GM23338 (cell line): ENCODE results near the gene CAVIN2. TPM values are rescaled to one million over a fixed set of nuclear protein-coding genes. Genes with fewer than 3 reads are reported as not detected.

ENCODE experiments used
- ATAC-seq: fragments of 200-7000 bp; cut with Tn5 transposase; 3 replicates; pipeline ENCODE4 v1.9.1; 2020
- DNase-seq: peaks from one replicate; pipeline ENCODE4 v3.0.0-alpha.2; 2015; ENCODE audit warnings: low spot score
- H2AFZ ChIP-seq: fragments of 200-600 bp; sonication (generic); 2 replicates; pipeline ENCODE4 v1.8.0; 2016; ENCODE audit warnings: antibody characterized with exemption, mild to moderate bottlenecking, moderate library complexity
- H3F3A ChIP-seq: fragments of 200-600 bp; sonication (generic); replicated peaks from 2 replicates; pipeline ENCODE4 v1.8.0; 2017; ENCODE audit warnings: antibody characterized with exemption, mixed run types, low read depth
- H3K27ac ChIP-seq: fragments of 200-600 bp; sonication (generic); 2 replicates; pipeline ENCODE4 v1.6.1; 2016; ENCODE audit warnings: low read depth
- H3K27me3 ChIP-seq: fragments of 200-600 bp; sonication (generic); 2 replicates; pipeline ENCODE4 v1.8.0; 2016; ENCODE audit warnings: mild to moderate bottlenecking, mixed run types, moderate library complexity; ENCODE audit not compliant: insufficient read depth
- H3K36me3 ChIP-seq: fragments of 200-600 bp; sonication (generic); 2 replicates; pipeline ENCODE4 v1.8.0; 2016; ENCODE audit warnings: mild to moderate bottlenecking; ENCODE audit not compliant: insufficient read depth
- H3K4me1 ChIP-seq: fragments of 200-600 bp; sonication (generic); 2 replicates; pipeline ENCODE4 v1.8.0; 2016; ENCODE audit warnings: mild to moderate bottlenecking, moderate library complexity; ENCODE audit not compliant: insufficient read depth
- H3K4me2 ChIP-seq: fragments of 200-600 bp; sonication (generic); 2 replicates; pipeline ENCODE4 v1.7.1; 2017; ENCODE audit warnings: mixed run types
- H3K4me3 ChIP-seq: fragments of 200-600 bp; sonication (generic); 2 replicates; pipeline ENCODE4 v1.6.1; 2016; ENCODE audit warnings: mixed run types
- H3K79me2 ChIP-seq: fragments of 200-600 bp; sonication (generic); replicated peaks from 2 replicates; pipeline ENCODE4 v1.8.0; 2017; ENCODE audit warnings: mild to moderate bottlenecking; ENCODE audit not compliant: insufficient read depth
- H3K9me2 ChIP-seq: fragments of 200-600 bp; sonication (generic); 2 replicates; pipeline ENCODE4 v1.8.0; 2017; ENCODE audit not compliant: insufficient read depth
- H4K20me1 ChIP-seq: fragments of 200-600 bp; sonication (generic); replicated peaks from 2 replicates; pipeline ENCODE4 v1.8.0; 2017; ENCODE audit warnings: mild to moderate bottlenecking; ENCODE audit not compliant: insufficient read depth
- H3K27ac Mint-ChIP-seq: 2 replicates; pipeline ENCODE4 v1.8.0; 2020; ENCODE audit warnings: inconsistent platforms, mild to moderate bottlenecking, moderate library complexity, mixed read lengths
- H3K27me3 Mint-ChIP-seq: 3 replicates; pipeline ENCODE4 v1.8.0; 2022; ENCODE audit warnings: low read depth, mild to moderate bottlenecking, moderate library complexity, mixed read lengths, inconsistent platforms; ENCODE audit not compliant: insufficient read depth, poor library complexity
- H3K36me3 Mint-ChIP-seq: 3 replicates; pipeline ENCODE4 v1.8.0; 2021; ENCODE audit warnings: low read depth, mild to moderate bottlenecking, inconsistent platforms, moderate library complexity, mixed read lengths
- H3K4me1 Mint-ChIP-seq: 3 replicates; pipeline ENCODE4 v1.8.0; 2020; ENCODE audit warnings: mild to moderate bottlenecking, inconsistent platforms, mixed read lengths
- H3K4me3 Mint-ChIP-seq: 3 replicates; pipeline ENCODE4 v1.8.0; 2021; ENCODE audit warnings: moderate library complexity, mild to moderate bottlenecking, inconsistent platforms, mixed read lengths
- H3K9me3 Mint-ChIP-seq: 3 replicates; pipeline ENCODE4 v1.8.0; 2020; ENCODE audit warnings: moderate library complexity, mild to moderate bottlenecking, inconsistent platforms, mixed read lengths
- CREB1 ChIP-seq: fragments of 250-450 bp; sonication (Bioruptor Pico); IDR thresholded peaks from 2 replicates; pipeline ENCODE4 v1.5.0; 2020; ENCODE audit warnings: low read depth, mild to moderate bottlenecking, moderate library complexity
- EZH2 ChIP-seq: fragments of 200-600 bp; sonication (generic); IDR thresholded peaks from one replicate; pipeline ENCODE4 v1.8.0; 2017; ENCODE audit warnings: antibody characterized with exemption, mild to moderate bottlenecking, low read depth; ENCODE audit not compliant: unreplicated experiment
- EZH2phosphoT487 ChIP-seq: fragments of 200-600 bp; sonication (generic); IDR thresholded peaks from one replicate; pipeline ENCODE4 v1.8.1; 2018; ENCODE audit warnings: antibody characterized with exemption; ENCODE audit not compliant: unreplicated experiment
- JUNB ChIP-seq: IDR thresholded peaks from one replicate; pipeline ENCODE4 v1.6.1; 2016; ENCODE audit warnings: antibody characterized with exemption; ENCODE audit not compliant: unreplicated experiment
- NANOG ChIP-seq: IDR thresholded peaks from 2 replicates; pipeline ENCODE4 v1.6.1; 2016; ENCODE audit warnings: antibody characterized with exemption, borderline replicate concordance
- POLR2AphosphoS5 ChIP-seq: IDR thresholded peaks from 2 replicates; pipeline ENCODE4 v1.6.1; 2016; ENCODE audit warnings: antibody characterized with exemption, low read depth
- STAT1 ChIP-seq: IDR thresholded peaks from one replicate; pipeline ENCODE4 v1.6.1; 2016; ENCODE audit warnings: antibody characterized with exemption; ENCODE audit not compliant: unreplicated experiment
- ZNF114 ChIP-seq: fragments of 250-450 bp; sonication (Bioruptor Pico); IDR thresholded peaks from 2 replicates; pipeline ENCODE4 v1.5.0; 2020; ENCODE audit warnings: mild to moderate bottlenecking, moderate library complexity
- ZNF331 ChIP-seq: fragments of 250-450 bp; sonication (Bioruptor Pico); IDR thresholded peaks from 2 replicates; pipeline ENCODE4 v1.5.0; 2020; ENCODE audit warnings: low read depth, mild to moderate bottlenecking, moderate library complexity
- polyA plus RNA-seq: library from polyadenylated mRNA; unstranded; fragments of >200 nt; fragmentation: Nextera tagmentation; extraction: Ambion mirVana; gene quantifications from 2 replicates; pipeline ENCODE4 v1.2.1, GENCODE V29; 2016
- total RNA-seq: library from RNA; depleted of rRNA; stranded (reverse); fragments of >200 nt; shearing (Covaris generic); gene quantifications from 2 replicates; pipeline ENCODE4 v1.2.3, GENCODE V29; 2014
- TF ChIP-seq, protein P1 (sequence below): IDR thresholded peaks from one replicate; pipeline ENCODE4 v1.6.1; 2018; ENCODE audit warnings: antibody characterized with exemption; ENCODE audit not compliant: unreplicated experiment
- TF ChIP-seq, protein P2 (sequence below): IDR thresholded peaks from 2 replicates; pipeline ENCODE4 v1.6.1; 2016; ENCODE audit warnings: antibody characterized with exemption
- TF ChIP-seq, protein P3 (sequence below), 2 experiments: fragments of 200-600 bp in 1 of 2; sonication (generic) in 1 of 2; conservative IDR thresholded peaks; 2 replicates each; pipeline versions ENCODE4 v1.5.1 to v1.6.1; 2016 to 2017; ENCODE audit warnings: antibody characterized with exemption in 2 of 2, low read depth in 2 of 2, mild to moderate bottlenecking in 2 of 2, moderate library complexity in 1 of 2
- TF ChIP-seq, protein P4 (sequence below): fragments of 250-450 bp; sonication (Bioruptor Pico); IDR thresholded peaks from 2 replicates; pipeline ENCODE4 v1.5.0; 2020; ENCODE audit warnings: mild to moderate bottlenecking, moderate library complexity

CAVIN2 gene
- total and polyA plus RNA-seq, 2 experiments from 2014 or later, result 0.07 to 0.15 TPM

DNA sequence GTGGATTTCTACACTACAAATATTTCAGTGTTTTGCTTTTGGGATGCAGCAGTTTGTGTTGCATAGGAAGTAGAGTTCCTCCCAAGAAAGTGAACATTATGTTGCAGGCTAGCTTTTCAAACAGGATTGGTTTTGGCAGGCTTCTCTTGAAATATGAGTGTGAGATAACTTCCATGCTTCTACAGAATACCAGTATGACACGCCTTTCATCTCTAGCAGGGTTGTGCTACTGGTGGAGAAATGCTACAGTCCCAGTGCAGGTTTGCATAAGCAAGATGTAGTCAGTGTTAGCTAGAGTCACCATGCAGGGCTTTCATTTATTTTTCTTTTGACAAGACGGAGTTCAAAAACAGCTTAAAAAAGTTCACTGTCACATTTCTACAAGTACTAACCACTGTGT is 17.1 kb upstream of the CAVIN2 start:
- Mint-ChIP-seq H3K27me3 (no peaks in the 10 kb centered on the region), H3K9me3 (no peaks in the 10 kb centered on the region), H3K27ac (no peak overlapping the region), H3K4me1 (peaks cover 20% of the 10 kb centered on the region; the same call in 2 of the 3 replicates), H3K36me3 (no peaks in the 10 kb centered on the region), H3K4me3 (no peak overlapping the region)
- Histone ChIP-seq H3K4me1 (peaks cover 6% of the 10 kb centered on the region; the same call in 1 of the 2 replicates), H3F3A (no peaks in the 10 kb centered on the region), H3K79me2 (no peaks in the 10 kb centered on the region), H3K9me2 (no peaks in the 10 kb centered on the region), H3K36me3 (no peaks in the 10 kb centered on the region), H3K27me3 (no peaks in the 10 kb centered on the region), H2AFZ (no peak overlapping the region), H4K20me1 (no peaks in the 10 kb centered on the region), H3K27ac (no peak overlapping the region), H3K4me3 (no peak overlapping the region), H3K4me2 (no peak overlapping the region)
- no peak for ATAC-seq
- TF ChIP-seq CREB1 (CRISPR knock-in tag), result no peak
- TF ChIP-seq, protein P1, sequence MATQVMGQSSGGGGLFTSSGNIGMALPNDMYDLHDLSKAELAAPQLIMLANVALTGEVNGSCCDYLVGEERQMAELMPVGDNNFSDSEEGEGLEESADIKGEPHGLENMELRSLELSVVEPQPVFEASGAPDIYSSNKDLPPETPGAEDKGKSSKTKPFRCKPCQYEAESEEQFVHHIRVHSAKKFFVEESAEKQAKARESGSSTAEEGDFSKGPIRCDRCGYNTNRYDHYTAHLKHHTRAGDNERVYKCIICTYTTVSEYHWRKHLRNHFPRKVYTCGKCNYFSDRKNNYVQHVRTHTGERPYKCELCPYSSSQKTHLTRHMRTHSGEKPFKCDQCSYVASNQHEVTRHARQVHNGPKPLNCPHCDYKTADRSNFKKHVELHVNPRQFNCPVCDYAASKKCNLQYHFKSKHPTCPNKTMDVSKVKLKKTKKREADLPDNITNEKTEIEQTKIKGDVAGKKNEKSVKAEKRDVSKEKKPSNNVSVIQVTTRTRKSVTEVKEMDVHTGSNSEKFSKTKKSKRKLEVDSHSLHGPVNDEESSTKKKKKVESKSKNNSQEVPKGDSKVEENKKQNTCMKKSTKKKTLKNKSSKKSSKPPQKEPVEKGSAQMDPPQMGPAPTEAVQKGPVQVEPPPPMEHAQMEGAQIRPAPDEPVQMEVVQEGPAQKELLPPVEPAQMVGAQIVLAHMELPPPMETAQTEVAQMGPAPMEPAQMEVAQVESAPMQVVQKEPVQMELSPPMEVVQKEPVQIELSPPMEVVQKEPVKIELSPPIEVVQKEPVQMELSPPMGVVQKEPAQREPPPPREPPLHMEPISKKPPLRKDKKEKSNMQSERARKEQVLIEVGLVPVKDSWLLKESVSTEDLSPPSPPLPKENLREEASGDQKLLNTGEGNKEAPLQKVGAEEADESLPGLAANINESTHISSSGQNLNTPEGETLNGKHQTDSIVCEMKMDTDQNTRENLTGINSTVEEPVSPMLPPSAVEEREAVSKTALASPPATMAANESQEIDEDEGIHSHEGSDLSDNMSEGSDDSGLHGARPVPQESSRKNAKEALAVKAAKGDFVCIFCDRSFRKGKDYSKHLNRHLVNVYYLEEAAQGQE, result no peak
- TF ChIP-seq EZH2, result no peak
- no peak for TF ChIP-seq POLR2AphosphoS5
- no peak for TF ChIP-seq JUNB
- no peak for TF ChIP-seq EZH2phosphoT487
- TF ChIP-seq ZNF331, result no peak
- TF ChIP-seq, protein P2, sequence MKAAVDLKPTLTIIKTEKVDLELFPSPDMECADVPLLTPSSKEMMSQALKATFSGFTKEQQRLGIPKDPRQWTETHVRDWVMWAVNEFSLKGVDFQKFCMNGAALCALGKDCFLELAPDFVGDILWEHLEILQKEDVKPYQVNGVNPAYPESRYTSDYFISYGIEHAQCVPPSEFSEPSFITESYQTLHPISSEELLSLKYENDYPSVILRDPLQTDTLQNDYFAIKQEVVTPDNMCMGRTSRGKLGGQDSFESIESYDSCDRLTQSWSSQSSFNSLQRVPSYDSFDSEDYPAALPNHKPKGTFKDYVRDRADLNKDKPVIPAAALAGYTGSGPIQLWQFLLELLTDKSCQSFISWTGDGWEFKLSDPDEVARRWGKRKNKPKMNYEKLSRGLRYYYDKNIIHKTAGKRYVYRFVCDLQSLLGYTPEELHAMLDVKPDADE, result no peak
- no peak for TF ChIP-seq STAT1
- TF ChIP-seq, protein P3, sequence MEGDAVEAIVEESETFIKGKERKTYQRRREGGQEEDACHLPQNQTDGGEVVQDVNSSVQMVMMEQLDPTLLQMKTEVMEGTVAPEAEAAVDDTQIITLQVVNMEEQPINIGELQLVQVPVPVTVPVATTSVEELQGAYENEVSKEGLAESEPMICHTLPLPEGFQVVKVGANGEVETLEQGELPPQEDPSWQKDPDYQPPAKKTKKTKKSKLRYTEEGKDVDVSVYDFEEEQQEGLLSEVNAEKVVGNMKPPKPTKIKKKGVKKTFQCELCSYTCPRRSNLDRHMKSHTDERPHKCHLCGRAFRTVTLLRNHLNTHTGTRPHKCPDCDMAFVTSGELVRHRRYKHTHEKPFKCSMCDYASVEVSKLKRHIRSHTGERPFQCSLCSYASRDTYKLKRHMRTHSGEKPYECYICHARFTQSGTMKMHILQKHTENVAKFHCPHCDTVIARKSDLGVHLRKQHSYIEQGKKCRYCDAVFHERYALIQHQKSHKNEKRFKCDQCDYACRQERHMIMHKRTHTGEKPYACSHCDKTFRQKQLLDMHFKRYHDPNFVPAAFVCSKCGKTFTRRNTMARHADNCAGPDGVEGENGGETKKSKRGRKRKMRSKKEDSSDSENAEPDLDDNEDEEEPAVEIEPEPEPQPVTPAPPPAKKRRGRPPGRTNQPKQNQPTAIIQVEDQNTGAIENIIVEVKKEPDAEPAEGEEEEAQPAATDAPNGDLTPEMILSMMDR (conservative IDR thresholded peaks at IDR 0.05; ENCODE audit: low read depth in 2 of 2), result no peak
- TF ChIP-seq, protein P4, sequence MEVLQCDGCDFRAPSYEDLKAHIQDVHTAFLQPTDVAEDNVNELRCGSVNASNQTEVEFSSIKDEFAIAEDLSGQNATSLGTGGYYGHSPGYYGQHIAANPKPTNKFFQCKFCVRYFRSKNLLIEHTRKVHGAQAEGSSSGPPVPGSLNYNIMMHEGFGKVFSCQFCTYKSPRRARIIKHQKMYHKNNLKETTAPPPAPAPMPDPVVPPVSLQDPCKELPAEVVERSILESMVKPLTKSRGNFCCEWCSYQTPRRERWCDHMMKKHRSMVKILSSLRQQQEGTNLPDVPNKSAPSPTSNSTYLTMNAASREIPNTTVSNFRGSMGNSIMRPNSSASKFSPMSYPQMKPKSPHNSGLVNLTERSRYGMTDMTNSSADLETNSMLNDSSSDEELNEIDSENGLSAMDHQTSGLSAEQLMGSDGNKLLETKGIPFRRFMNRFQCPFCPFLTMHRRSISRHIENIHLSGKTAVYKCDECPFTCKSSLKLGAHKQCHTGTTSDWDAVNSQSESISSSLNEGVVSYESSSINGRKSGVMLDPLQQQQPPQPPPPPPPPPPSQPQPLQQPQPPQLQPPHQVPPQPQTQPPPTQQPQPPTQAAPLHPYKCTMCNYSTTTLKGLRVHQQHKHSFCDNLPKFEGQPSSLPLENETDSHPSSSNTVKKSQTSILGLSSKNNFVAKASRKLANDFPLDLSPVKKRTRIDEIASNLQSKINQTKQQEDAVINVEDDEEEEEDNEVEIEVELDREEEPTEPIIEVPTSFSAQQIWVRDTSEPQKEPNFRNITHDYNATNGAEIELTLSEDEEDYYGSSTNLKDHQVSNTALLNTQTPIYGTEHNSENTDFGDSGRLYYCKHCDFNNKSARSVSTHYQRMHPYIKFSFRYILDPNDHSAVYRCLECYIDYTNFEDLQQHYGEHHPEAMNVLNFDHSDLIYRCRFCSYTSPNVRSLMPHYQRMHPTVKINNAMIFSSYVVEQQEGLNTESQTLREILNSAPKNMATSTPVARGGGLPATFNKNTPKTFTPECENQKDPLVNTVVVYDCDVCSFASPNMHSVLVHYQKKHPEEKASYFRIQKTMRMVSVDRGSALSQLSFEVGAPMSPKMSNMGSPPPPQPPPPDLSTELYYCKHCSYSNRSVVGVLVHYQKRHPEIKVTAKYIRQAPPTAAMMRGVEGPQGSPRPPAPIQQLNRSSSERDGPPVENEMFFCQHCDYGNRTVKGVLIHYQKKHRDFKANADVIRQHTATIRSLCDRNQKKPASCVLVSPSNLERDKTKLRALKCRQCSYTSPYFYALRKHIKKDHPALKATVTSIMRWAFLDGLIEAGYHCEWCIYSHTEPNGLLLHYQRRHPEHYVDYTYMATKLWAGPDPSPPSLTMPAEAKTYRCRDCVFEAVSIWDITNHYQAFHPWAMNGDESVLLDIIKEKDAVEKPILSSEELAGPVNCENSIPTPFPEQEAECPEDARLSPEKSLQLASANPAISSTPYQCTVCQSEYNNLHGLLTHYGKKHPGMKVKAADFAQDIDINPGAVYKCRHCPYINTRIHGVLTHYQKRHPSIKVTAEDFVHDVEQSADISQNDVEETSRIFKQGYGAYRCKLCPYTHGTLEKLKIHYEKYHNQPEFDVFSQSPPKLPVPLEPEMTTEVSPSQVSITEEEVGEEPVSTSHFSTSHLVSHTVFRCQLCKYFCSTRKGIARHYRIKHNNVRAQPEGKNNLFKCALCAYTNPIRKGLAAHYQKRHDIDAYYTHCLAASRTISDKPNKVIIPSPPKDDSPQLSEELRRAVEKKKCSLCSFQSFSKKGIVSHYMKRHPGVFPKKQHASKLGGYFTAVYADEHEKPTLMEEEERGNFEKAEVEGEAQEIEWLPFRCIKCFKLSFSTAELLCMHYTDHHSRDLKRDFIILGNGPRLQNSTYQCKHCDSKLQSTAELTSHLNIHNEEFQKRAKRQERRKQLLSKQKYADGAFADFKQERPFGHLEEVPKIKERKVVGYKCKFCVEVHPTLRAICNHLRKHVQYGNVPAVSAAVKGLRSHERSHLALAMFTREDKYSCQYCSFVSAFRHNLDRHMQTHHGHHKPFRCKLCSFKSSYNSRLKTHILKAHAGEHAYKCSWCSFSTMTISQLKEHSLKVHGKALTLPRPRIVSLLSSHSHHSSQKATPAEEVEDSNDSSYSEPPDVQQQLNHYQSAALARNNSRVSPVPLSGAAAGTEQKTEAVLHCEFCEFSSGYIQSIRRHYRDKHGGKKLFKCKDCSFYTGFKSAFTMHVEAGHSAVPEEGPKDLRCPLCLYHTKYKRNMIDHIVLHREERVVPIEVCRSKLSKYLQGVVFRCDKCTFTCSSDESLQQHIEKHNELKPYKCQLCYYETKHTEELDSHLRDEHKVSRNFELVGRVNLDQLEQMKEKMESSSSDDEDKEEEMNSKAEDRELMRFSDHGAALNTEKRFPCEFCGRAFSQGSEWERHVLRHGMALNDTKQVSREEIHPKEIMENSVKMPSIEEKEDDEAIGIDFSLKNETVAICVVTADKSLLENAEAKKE (CRISPR knock-in tag), result no peak
- TF ChIP-seq NANOG, result no peak
- TF ChIP-seq ZNF114 (CRISPR knock-in tag), result no peak
- DNase-seq, result no peak
